T-helper 17 cell (primary cell): Measurements from ENCODE around the gene THSD7A. TPM values are rescaled to one million over a fixed set of nuclear protein-coding genes. Genes with fewer than 3 reads are reported as not detected.
"Not testable (repeated sequence)": the region's sequence is repeated elsewhere in the genome, so short reads cannot be mapped to it uniquely, and the experiment has no call there.

ENCODE experiments used
- ATAC-seq: fragments of 150-1000 bp; cut with Tn5 transposase; 2 replicates; pipeline ENCODE4 v1.10.0; 2021; ENCODE audit warnings: mild to moderate bottlenecking, moderate library complexity
- DNase-seq, 3 donors: peaks; one replicate each; pipeline versions ENCODE4 v3.0.0 to v3.0.0-alpha.2; 2020 to 2021
- H3K9me3 ChIP-seq: one replicate; pipeline ENCODE4 v1.7.0; 2013; ENCODE audit warnings: low read length, mild to moderate bottlenecking; ENCODE audit not compliant: control insufficient read depth, poor library complexity, severe bottlenecking
- H3K27ac Mint-ChIP-seq: one replicate; pipeline ENCODE4 v1.8.0; 2022; ENCODE audit warnings: mild to moderate bottlenecking, moderate library complexity, mixed read lengths
- H3K27me3 Mint-ChIP-seq: one replicate; pipeline ENCODE4 v1.8.0; 2022; ENCODE audit warnings: mixed read lengths
- H3K36me3 Mint-ChIP-seq: one replicate; pipeline ENCODE4 v1.8.0; 2022; ENCODE audit warnings: low read depth, mixed read lengths
- H3K4me1 Mint-ChIP-seq: one replicate; pipeline ENCODE4 v1.8.0; 2022; ENCODE audit warnings: mild to moderate bottlenecking, mixed read lengths
- H3K4me3 Mint-ChIP-seq: one replicate; pipeline ENCODE4 v1.8.0; 2022; ENCODE audit warnings: mild to moderate bottlenecking, moderate library complexity, mixed read lengths
- total RNA-seq, 4 donors: library from RNA in 2 of 4; stranded (reverse) in 2 of 4; gene quantifications; one replicate each; pipeline ENCODE4 v1.2.3 and lab custom pipeline; 2022 to 2026

Gene THSD7A
- total RNA-seq, 2 donors from 2014 or later = 0.07 TPM; not detected in 1

GRCh38 chr7:11449316-11449715 is 382.7 kb downstream of the THSD7A start:
- Mint-ChIP-seq H3K4me3 (no peak overlapping the region), H3K4me1 (no peaks in the 10 kb centered on the region), H3K27ac (no peak overlapping the region), H3K27me3 (no peaks in the 10 kb centered on the region), H3K36me3 (no peaks in the 10 kb centered on the region)
- no peak for DNase-seq
- no peaks in the 10 kb centered on the region for H3K9me3 ChIP-seq
- ATAC-seq = no peak

GRCh38 chr7:11448323-11448722 is 383.7 kb downstream of the THSD7A start:
- no peak overlapping the region for H3K27ac Mint-ChIP-seq

GRCh38 chr7:11447106-11447505 is 384.9 kb downstream of the THSD7A start:
- Mint-ChIP-seq H3K4me1 (no peaks in the 10 kb centered on the region), H3K36me3 (no peaks in the 10 kb centered on the region), H3K27me3 (no peaks in the 10 kb centered on the region), H3K4me3 (no peak overlapping the region), H3K27ac (no peak overlapping the region)
- DNase-seq = no peak
- H3K9me3 ChIP-seq = no peaks in the 10 kb centered on the region
- no peak for ATAC-seq

More at GRCh38 chr7:11448323-11448722, 383.7 kb downstream of the THSD7A start:
- H3K9me3 ChIP-seq = no peaks in the 10 kb centered on the region
- Mint-ChIP-seq H3K36me3 (no peaks in the 10 kb centered on the region), H3K4me3 (no peak overlapping the region), H3K27me3 (no peaks in the 10 kb centered on the region), H3K4me1 (no peaks in the 10 kb centered on the region)
- no peak for DNase-seq
- ATAC-seq = no peak

GRCh38 chr7:11443934-11444333 is 388.1 kb downstream of the THSD7A start:
- not testable (repeated sequence) for H3K27me3 Mint-ChIP-seq, DNase-seq

GRCh38 chr7:11437994-11438393 is 394.0 kb downstream of the THSD7A start:
- H3K36me3 Mint-ChIP-seq = no peaks in the 10 kb centered on the region
- no peak overlapping the region for H3K4me3 Mint-ChIP-seq
- H3K9me3 ChIP-seq = no peaks in the 10 kb centered on the region
- ATAC-seq = no peak
- no peak for DNase-seq
- peaks cover 3% of the 10 kb centered on the region for H3K4me1 Mint-ChIP-seq
- no peak overlapping the region for H3K27ac Mint-ChIP-seq
- H3K27me3 Mint-ChIP-seq = no peaks in the 10 kb centered on the region

More at GRCh38 chr7:11443934-11444333, 388.1 kb downstream of the THSD7A start:
- not testable (repeated sequence) for H3K36me3 Mint-ChIP-seq, H3K4me1 Mint-ChIP-seq, H3K4me3 Mint-ChIP-seq, H3K9me3 ChIP-seq, ATAC-seq, H3K27ac Mint-ChIP-seq

GRCh38 chr7:11436773-11437524 is 395.0 kb downstream of the THSD7A start:
- Mint-ChIP-seq H3K4me1 (peaks cover 3% of the 10 kb centered on the region), H3K4me3 (no peak overlapping the region), H3K27me3 (no peaks in the 10 kb centered on the region), H3K36me3 (no peaks in the 10 kb centered on the region), H3K27ac (no peak overlapping the region)
- DNase-seq = no peak
- H3K9me3 ChIP-seq = no peaks in the 10 kb centered on the region
- no peak for ATAC-seq

GRCh38 chr7:11436316-11436715 is 395.7 kb downstream of the THSD7A start:
- Mint-ChIP-seq H3K27me3 (no peaks in the 10 kb centered on the region), H3K36me3 (no peaks in the 10 kb centered on the region), H3K4me3 (no peak overlapping the region), H3K4me1 (peaks cover 3% of the 10 kb centered on the region), H3K27ac (no peak overlapping the region)
- no peak for DNase-seq
- ATAC-seq = no peak
- H3K9me3 ChIP-seq = no peaks in the 10 kb centered on the region

GRCh38 chr7:11434366-11434765 is 397.6 kb downstream of the THSD7A start:
- DNase-seq = no peak
- H3K9me3 ChIP-seq = no peaks in the 10 kb centered on the region
- Mint-ChIP-seq H3K27me3 (no peaks in the 10 kb centered on the region), H3K4me1 (peaks cover under 1% of the 10 kb centered on the region), H3K27ac (no peak overlapping the region), H3K4me3 (no peak overlapping the region), H3K36me3 (no peaks in the 10 kb centered on the region)
- ATAC-seq = no peak

GRCh38 chr7:11430841-11431240 is 401.2 kb downstream of the THSD7A start:
- no peaks in the 10 kb centered on the region for H3K9me3 ChIP-seq
- no peaks in the 10 kb centered on the region for H3K4me1 Mint-ChIP-seq
- H3K27ac Mint-ChIP-seq = no peak overlapping the region
- no peaks in the 10 kb centered on the region for H3K36me3 Mint-ChIP-seq
- DNase-seq (no peak), ATAC-seq (no peak)
- H3K4me3 Mint-ChIP-seq = no peak overlapping the region
- no peaks in the 10 kb centered on the region for H3K27me3 Mint-ChIP-seq

GRCh38 chr7:11430112-11430511 is 401.9 kb downstream of the THSD7A start:
- H3K36me3 Mint-ChIP-seq = no peaks in the 10 kb centered on the region
- ATAC-seq = no peak
- no peaks in the 10 kb centered on the region for H3K9me3 ChIP-seq
- H3K27me3 Mint-ChIP-seq = no peaks in the 10 kb centered on the region
- no peak for DNase-seq
- H3K4me1 Mint-ChIP-seq = no peaks in the 10 kb centered on the region
- no peak overlapping the region for H3K27ac Mint-ChIP-seq
- H3K4me3 Mint-ChIP-seq = no peak overlapping the region

- no peaks in the 10 kb centered on the region for H3K4me1 Mint-ChIP-seq
- no peak overlapping the region for H3K4me3 Mint-ChIP-seq
- H3K9me3 ChIP-seq = no peaks in the 10 kb centered on the region
- no peak for ATAC-seq
- no peaks in the 10 kb centered on the region for H3K27me3 Mint-ChIP-seq
- H3K27ac Mint-ChIP-seq = no peak overlapping the region
- DNase-seq = no peak
- no peaks in the 10 kb centered on the region for H3K36me3 Mint-ChIP-seq
Measured at GRCh38 chr7:11428877-11429581, 403.0 kb downstream of the THSD7A start.

- no peaks in the 10 kb centered on the region for H3K9me3 ChIP-seq
- no peak overlapping the region for H3K4me3 Mint-ChIP-seq
- ATAC-seq (no peak), DNase-seq (no peak)
- no peaks in the 10 kb centered on the region for H3K36me3 Mint-ChIP-seq
- H3K4me1 Mint-ChIP-seq = no peaks in the 10 kb centered on the region
- no peaks in the 10 kb centered on the region for H3K27me3 Mint-ChIP-seq
- no peak overlapping the region for H3K27ac Mint-ChIP-seq
Measured at GRCh38 chr7:11427686-11428273, 404.2 kb downstream of the THSD7A start.

- H3K27ac Mint-ChIP-seq = no peak overlapping the region
- H3K4me1 Mint-ChIP-seq = no peaks in the 10 kb centered on the region
- no peaks in the 10 kb centered on the region for H3K27me3 Mint-ChIP-seq
- ATAC-seq (no peak), DNase-seq (no peak)
- no peaks in the 10 kb centered on the region for H3K9me3 ChIP-seq
- H3K36me3 Mint-ChIP-seq = no peaks in the 10 kb centered on the region
- no peak overlapping the region for H3K4me3 Mint-ChIP-seq
Measured at GRCh38 chr7:11424006-11424405, 408.0 kb downstream of the THSD7A start.
